ENCODE measurements around the gene AKT1. TPM values are rescaled to one million over a fixed set of nuclear protein-coding genes. Genes with fewer than 3 reads are reported as not detected.

The AKT1 gene
- total and polyA plus RNA-seq, 2 of the 13 experiments (the other 11 are each of a cell fraction or from before 2014, with no cell fraction given) = 96.2 to 116 TPM

DNA sequence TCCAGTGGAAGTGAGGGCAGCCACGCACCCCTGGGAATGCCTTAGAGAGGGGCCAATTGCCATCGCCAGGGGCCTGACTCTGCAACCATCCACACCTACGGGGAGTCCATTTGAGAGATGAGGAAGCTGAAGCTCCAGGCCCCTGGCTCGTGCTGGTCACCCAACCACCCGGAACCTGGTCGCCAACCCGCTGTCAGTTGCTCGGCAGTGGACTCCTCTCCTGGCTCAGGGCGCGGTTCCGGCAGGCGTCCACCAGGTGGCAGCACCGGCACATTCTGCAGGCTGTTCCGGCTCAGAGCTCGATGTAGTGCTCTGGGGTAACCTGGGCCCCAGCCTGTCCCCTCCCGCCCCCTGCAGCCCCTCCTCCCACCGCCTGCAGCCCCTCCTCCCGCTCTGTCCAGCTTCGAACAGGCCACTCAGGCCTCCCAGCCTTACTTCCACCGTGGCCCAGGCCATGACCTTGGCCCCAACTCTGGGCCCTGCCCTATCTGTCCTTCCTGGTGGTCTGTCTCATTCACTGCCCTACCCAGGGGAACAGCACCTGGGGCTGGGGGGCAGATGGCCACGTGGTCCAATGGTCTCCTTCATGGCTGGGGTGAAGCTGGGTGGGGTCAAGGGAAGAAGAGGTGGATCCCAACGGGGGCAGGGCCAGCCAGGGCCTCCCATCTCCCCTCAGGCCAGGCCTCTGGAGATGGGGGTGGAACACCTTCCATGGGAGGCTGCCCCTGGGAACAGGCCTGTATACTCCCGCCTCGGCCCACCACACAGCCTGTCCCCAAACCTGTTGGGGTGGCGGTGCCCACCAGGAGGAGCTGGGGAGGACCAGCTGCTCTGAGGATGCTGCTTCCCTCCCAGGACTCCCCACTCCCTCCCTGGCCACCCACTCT is 26.9 kb downstream of the AKT1 start (continued):
- TF ChIP-seq ZBTB38 (CRISPR knock-in tag; IDR thresholded peaks at IDR 0.05) (peak; percentile 78; the same call in 1 of the 2 replicates), NFKBIZ (CRISPR knock-in tag; IDR thresholded peaks at IDR 0.05) (no peak), MLLT10 (CRISPR knock-in tag; IDR thresholded peaks at IDR 0.05) (no peak), CBFB (CRISPR knock-in tag; IDR thresholded peaks at IDR 0.05) (peak; percentile 54; the same call in 1 of the 2 replicates), GABPB1 (CRISPR knock-in tag; IDR thresholded peaks at IDR 0.05) (peak; percentile 74), ZNF281 (CRISPR knock-in tag; IDR thresholded peaks at IDR 0.05; ENCODE audit: borderline replicate concordance) (peak; percentile 81; the same call in 1 of the 2 replicates), SNAPC4 (CRISPR knock-in tag; IDR thresholded peaks at IDR 0.05) (no peak), SMC3 (IDR thresholded peaks at IDR 0.05; ENCODE audit: low read length) (peak; percentile 37; the same call in 1 of the 2 replicates), PHF8 (CRISPR knock-in tag; IDR thresholded peaks at IDR 0.05) (peak; percentile 50; the same call in 1 of the 2 replicates)
- TF ChIP-seq, protein P1, sequence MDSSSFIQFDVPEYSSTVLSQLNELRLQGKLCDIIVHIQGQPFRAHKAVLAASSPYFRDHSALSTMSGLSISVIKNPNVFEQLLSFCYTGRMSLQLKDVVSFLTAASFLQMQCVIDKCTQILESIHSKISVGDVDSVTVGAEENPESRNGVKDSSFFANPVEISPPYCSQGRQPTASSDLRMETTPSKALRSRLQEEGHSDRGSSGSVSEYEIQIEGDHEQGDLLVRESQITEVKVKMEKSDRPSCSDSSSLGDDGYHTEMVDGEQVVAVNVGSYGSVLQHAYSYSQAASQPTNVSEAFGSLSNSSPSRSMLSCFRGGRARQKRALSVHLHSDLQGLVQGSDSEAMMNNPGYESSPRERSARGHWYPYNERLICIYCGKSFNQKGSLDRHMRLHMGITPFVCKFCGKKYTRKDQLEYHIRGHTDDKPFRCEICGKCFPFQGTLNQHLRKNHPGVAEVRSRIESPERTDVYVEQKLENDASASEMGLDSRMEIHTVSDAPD (CRISPR knock-in tag; IDR thresholded peaks at IDR 0.05) = no peak
- TF ChIP-seq, protein P2, sequence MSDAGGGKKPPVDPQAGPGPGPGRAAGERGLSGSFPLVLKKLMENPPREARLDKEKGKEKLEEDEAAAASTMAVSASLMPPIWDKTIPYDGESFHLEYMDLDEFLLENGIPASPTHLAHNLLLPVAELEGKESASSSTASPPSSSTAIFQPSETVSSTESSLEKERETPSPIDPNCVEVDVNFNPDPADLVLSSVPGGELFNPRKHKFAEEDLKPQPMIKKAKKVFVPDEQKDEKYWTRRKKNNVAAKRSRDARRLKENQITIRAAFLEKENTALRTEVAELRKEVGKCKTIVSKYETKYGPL (CRISPR knock-in tag; IDR thresholded peaks at IDR 0.05) = no peak
- TF ChIP-seq, protein P3, sequence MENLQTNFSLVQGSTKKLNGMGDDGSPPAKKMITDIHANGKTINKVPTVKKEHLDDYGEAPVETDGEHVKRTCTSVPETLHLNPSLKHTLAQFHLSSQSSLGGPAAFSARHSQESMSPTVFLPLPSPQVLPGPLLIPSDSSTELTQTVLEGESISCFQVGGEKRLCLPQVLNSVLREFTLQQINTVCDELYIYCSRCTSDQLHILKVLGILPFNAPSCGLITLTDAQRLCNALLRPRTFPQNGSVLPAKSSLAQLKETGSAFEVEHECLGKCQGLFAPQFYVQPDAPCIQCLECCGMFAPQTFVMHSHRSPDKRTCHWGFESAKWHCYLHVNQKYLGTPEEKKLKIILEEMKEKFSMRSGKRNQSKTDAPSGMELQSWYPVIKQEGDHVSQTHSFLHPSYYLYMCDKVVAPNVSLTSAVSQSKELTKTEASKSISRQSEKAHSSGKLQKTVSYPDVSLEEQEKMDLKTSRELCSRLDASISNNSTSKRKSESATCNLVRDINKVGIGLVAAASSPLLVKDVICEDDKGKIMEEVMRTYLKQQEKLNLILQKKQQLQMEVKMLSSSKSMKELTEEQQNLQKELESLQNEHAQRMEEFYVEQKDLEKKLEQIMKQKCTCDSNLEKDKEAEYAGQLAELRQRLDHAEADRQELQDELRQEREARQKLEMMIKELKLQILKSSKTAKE (CRISPR knock-in tag; IDR thresholded peaks at IDR 0.05; ENCODE audit: borderline replicate concordance) = peak; percentile 91
- TF ChIP-seq, protein P4, sequence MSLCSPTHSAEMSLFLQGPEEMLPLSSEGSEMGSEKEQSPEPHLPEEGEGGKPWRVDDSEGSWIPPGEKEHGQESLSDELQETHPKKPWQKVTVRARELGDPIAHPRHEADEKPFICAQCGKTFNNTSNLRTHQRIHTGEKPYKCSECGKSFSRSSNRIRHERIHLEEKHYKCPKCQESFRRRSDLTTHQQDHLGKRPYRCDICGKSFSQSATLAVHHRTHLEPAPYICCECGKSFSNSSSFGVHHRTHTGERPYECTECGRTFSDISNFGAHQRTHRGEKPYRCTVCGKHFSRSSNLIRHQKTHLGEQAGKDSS (CRISPR knock-in tag; IDR thresholded peaks at IDR 0.05; ENCODE audit: borderline replicate concordance, low read depth) = peak; percentile 83; the same call in 1 of the 2 replicates
